Activated B cell treated with CpG ODN at 0.5 μM for 24 hours (primary cell): ENCODE measurements around the gene SERPING1. TPM values are rescaled to one million over a fixed set of nuclear protein-coding genes. Genes with fewer than 3 reads are reported as not detected.

Source experiments
- ATAC-seq: fragments of 200-7000 bp; cut with Tn5 transposase; one replicate; pipeline ENCODE4 v1.10.0; 2021; ENCODE audit warnings: low read depth, mild to moderate bottlenecking, moderate library complexity
- CTCF ChIA-PET: fragments of 350-600 bp; sonication (Branson Sonifier 250); formaldehyde crosslinking; loops from one replicate; lab custom pipeline; 2021; ENCODE audit warnings: antibody characterized with exemption; lab: Charles Lee
- POLR2A ChIA-PET: fragments of 350-600 bp; sonication (Branson Sonifier 250); formaldehyde crosslinking; loops from one replicate; lab custom pipeline; 2021; ENCODE audit warnings: antibody characterized with exemption; lab: Charles Lee
- DNase-seq: peaks from one replicate; pipeline ENCODE4 v3.0.0; 2022
- H3K27ac Mint-ChIP-seq: one replicate; pipeline ENCODE4 v1.8.0; 2020; ENCODE audit warnings: mixed read lengths
- H3K27me3 Mint-ChIP-seq: one replicate; pipeline ENCODE4 v1.8.0; 2021; ENCODE audit warnings: mixed read lengths
- H3K36me3 Mint-ChIP-seq: one replicate; pipeline ENCODE4 v1.8.0; 2021; ENCODE audit warnings: low read depth, mixed read lengths
- H3K4me1 Mint-ChIP-seq: one replicate; pipeline ENCODE4 v1.8.0; 2021; ENCODE audit warnings: mixed read lengths
- H3K4me3 Mint-ChIP-seq: one replicate; pipeline ENCODE4 v1.8.0; 2020; ENCODE audit warnings: mild to moderate bottlenecking, mixed read lengths
- H3K9me3 Mint-ChIP-seq: one replicate; pipeline ENCODE4 v1.8.0; 2020; ENCODE audit warnings: mixed read lengths
- intact Hi-C: fragments of 100-400 bp; cut with micrococcal nuclease; formaldehyde crosslinking; loops from one replicate; pipeline ENCODE4 v1.15.1; 2024
- total RNA-seq: library from RNA; stranded (reverse); gene quantifications from 2 replicates; pipeline ENCODE4 v1.2.3, GENCODE V29; 2022
- TF ChIP-seq, protein P1 (sequence below): fragments of 200-600 bp; IDR thresholded peaks from one replicate; pipeline ENCODE4 v1.8.0; 2022; ENCODE audit warnings: antibody characterized with exemption, mild to moderate bottlenecking

The SERPING1 gene
- total RNA-seq, 1 donor from 2014 or later = not detected

DNA sequence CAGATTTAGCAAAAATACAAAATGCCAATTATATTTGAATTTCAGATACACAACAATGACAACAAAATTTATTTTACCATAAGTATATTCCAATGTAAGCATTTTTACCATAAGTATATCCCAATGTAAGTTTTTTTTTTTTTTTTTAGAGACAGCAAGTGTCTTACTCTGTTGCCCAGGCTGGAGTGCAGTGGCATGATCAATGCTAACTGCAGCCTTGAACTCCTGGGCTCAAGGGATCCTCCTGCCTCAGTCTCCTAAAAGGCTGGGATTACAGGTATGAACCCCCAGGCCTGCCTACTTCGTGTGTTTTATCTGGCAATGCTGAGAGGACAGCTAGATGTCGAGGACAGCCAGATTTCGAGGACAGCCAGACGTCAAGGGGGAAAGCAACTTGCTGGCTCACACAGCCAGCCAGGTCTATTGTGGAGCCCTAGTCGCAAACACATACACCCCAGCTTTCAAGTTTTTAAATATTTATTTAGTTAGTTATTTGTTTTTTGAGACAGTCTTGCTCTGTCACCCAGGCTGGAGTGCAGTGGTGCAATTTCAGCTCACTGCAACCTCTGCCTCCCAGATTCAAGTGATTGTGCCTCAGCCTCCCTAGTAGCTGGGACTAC is 1.1 kb upstream of the SERPING1 start:
- CTCF ChIA-PET = interaction anchor here (0.6 kb wide), 1 partner anchor 208 kb away, joined by 3 read pairs; no protein-coding TSS in a partner anchor
- no peak for ATAC-seq
- Mint-ChIP-seq H3K4me1 (no peaks in the 10 kb centered on the region), H3K9me3 (no peaks in the 10 kb centered on the region), H3K4me3 (no peak overlapping the region), H3K27me3 (peaks cover 45% of the 10 kb centered on the region), H3K36me3 (no peaks in the 10 kb centered on the region), H3K27ac (no peak overlapping the region)
- DNase-seq = no peak
- intact Hi-C loops = no loop called here
- TF ChIP-seq, protein P1, sequence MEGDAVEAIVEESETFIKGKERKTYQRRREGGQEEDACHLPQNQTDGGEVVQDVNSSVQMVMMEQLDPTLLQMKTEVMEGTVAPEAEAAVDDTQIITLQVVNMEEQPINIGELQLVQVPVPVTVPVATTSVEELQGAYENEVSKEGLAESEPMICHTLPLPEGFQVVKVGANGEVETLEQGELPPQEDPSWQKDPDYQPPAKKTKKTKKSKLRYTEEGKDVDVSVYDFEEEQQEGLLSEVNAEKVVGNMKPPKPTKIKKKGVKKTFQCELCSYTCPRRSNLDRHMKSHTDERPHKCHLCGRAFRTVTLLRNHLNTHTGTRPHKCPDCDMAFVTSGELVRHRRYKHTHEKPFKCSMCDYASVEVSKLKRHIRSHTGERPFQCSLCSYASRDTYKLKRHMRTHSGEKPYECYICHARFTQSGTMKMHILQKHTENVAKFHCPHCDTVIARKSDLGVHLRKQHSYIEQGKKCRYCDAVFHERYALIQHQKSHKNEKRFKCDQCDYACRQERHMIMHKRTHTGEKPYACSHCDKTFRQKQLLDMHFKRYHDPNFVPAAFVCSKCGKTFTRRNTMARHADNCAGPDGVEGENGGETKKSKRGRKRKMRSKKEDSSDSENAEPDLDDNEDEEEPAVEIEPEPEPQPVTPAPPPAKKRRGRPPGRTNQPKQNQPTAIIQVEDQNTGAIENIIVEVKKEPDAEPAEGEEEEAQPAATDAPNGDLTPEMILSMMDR = no peak
- POLR2A ChIA-PET = no interaction called here

DNA sequence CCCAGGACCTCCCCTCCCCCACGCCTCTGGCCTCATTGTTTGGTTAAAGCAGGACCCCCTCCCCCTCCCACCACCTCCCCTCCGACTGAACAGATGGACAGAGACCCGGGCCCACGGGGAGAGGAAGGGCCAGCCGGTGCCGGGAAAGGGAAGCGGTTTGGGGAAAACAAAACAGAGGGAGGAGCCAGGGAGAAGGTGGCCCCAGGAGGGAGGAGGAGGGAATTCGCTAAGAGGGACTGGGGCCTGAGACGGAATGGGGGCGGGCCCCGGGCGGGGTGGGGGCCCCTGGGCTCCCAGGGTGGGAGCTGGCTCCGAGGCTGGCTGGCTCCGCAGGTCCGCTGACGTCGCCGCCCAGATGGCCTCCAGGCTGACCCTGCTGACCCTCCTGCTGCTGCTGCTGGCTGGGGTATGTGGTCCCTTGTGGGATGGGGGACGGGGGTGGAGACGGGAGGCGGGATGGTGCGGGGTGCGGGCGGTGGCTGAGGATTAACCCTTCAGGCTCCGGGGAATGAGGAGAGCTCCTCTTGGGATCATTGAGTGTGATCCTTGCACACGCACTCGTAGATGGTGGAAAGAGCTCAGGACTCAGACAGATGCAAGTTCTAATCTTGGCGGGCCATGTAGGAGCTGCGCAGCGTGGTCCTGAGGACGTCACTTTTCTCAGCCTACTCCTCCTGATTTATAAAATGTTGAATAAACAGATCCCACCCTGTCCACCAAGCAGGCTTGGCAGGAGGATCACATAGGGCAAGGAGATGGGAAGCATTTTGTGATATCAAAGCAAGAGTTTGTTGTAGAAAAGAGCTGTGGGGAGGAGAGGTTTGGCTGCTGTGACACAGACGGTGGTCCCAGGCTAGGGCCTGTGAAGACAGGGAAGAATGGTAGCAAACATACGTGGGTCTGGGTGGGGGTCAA is 688 bp downstream of the SERPING1 start:
- TF ChIP-seq, protein P1 = no peak
- H3K4me1 Mint-ChIP-seq = no peaks in the 10 kb centered on the region
- no peak overlapping the region for H3K4me3 Mint-ChIP-seq
- CTCF ChIA-PET = no interaction called here
- intact Hi-C loops = no loop called here
- H3K27ac Mint-ChIP-seq = no peak overlapping the region
- H3K36me3 Mint-ChIP-seq = no peaks in the 10 kb centered on the region
- POLR2A ChIA-PET = no interaction called here
- DNase-seq (no peak), ATAC-seq (no peak)
- no peaks in the 10 kb centered on the region for H3K9me3 Mint-ChIP-seq
- H3K27me3 Mint-ChIP-seq = peaks cover 46% of the 10 kb centered on the region

DNA sequence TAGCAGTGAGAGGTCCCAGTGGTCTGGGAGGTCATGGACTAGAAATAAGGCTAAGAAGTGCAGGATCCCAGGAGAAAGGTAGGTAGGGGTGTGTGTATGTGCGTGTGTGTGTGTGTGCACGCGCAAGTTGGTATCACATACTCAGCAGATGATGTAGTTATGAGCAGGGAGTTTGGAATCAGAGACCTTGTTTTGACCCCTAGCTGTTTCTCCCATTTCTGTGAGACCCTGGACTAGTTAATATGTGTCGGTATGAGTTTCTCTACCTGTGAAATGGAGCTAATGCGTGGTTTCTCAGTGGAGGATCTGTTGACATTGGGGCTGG is 1.3 kb downstream of the SERPING1 start:
- ChIA-PET POLR2A (no interaction called here), CTCF (no interaction called here)
- TF ChIP-seq, protein P1 = no peak
- H3K27ac Mint-ChIP-seq = no peak overlapping the region
- intact Hi-C loops = no loop called here
- H3K27me3 Mint-ChIP-seq = peaks cover 42% of the 10 kb centered on the region
- no peak overlapping the region for H3K4me3 Mint-ChIP-seq
- DNase-seq = no peak
- H3K9me3 Mint-ChIP-seq = no peaks in the 10 kb centered on the region
- no peak for ATAC-seq
- no peaks in the 10 kb centered on the region for H3K4me1 Mint-ChIP-seq
- H3K36me3 Mint-ChIP-seq = no peaks in the 10 kb centered on the region

DNA sequence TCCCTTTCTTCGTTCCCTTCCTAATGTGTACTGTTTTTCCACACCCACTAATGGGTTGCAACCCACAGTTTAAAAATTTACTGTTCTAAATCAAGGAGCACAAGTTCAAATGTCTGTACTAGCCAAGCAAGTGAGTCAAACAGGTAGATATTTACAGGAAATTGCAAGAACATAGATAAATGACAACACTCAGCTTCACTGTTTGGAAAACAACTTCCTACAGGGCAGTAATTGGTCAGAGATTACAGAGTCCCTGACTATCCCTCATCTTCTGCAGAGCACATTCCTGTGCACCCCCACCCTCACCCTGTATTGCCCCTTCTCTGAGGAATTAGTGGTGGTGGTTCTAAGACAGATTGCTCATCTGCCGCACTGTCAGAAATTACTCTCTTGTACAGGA is 1.9 kb downstream of the SERPING1 start:
- POLR2A ChIA-PET = no interaction called here
- Mint-ChIP-seq H3K9me3 (no peaks in the 10 kb centered on the region), H3K4me3 (no peak overlapping the region), H3K27me3 (peaks cover 38% of the 10 kb centered on the region), H3K27ac (no peak overlapping the region), H3K4me1 (no peaks in the 10 kb centered on the region), H3K36me3 (no peaks in the 10 kb centered on the region)
- intact Hi-C loops = no loop called here
- ATAC-seq (no peak), DNase-seq (no peak)
- TF ChIP-seq, protein P1 = no peak
- CTCF ChIA-PET = no interaction called here

DNA sequence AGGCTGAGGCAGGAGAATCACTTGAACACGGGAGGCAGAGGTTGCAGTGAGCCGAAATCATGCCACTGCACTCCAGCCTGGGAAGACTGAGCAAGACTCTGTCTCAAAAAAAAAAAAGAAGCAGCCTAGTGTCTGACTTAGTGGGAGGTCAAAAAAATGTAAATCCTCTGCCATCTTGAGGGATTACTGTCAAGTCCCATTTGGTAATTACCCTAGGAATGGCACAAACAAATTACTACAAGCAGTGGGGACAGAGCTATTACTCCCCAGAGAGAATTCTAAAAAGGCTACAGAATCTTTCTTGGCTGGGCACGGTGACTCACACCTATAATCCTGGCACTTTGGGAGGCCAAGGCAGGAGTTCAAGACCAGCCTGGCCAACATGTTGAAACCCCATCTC is 3.8 kb downstream of the SERPING1 start:
- no peak overlapping the region for H3K27ac Mint-ChIP-seq
- no peak overlapping the region for H3K4me3 Mint-ChIP-seq
- TF ChIP-seq, protein P1 = no peak
- no peaks in the 10 kb centered on the region for H3K4me1 Mint-ChIP-seq
- no peak for DNase-seq
- ChIA-PET CTCF (no interaction called here), POLR2A (no interaction called here)
- H3K27me3 Mint-ChIP-seq = peaks cover 31% of the 10 kb centered on the region
- H3K9me3 Mint-ChIP-seq = no peaks in the 10 kb centered on the region
- H3K36me3 Mint-ChIP-seq = no peaks in the 10 kb centered on the region
- intact Hi-C loops = no loop called here
- no peak for ATAC-seq
